Measurements from ENCODE around the gene GFOD2.

GRCh38 chr16:67719048-67719777, at the start of gene GFOD2:
- TF ChIP-seq CTCF (conservative IDR thresholded peaks at IDR 0.05; ENCODE audit: low read length): no peak
- TF ChIP-seq EZH2phosphoT487 (IDR thresholded peaks at IDR 0.05; ENCODE audit: borderline replicate concordance, low read depth, low read length): no peak

Measured in OCI-LY7 (cell line).